HK-2 (cell line): Measurements from ENCODE around the gene ADD3.
"Not testable (repeated sequence)": the region's sequence is repeated elsewhere in the genome, so short reads cannot be mapped to it uniquely, and the experiment has no call there.

Experiments
- DNase-seq: peaks from one replicate; pipeline ENCODE4 v3.0.0-alpha.2; 2018; ENCODE audit not compliant: unreplicated experiment

The ADD3 gene

DNA sequence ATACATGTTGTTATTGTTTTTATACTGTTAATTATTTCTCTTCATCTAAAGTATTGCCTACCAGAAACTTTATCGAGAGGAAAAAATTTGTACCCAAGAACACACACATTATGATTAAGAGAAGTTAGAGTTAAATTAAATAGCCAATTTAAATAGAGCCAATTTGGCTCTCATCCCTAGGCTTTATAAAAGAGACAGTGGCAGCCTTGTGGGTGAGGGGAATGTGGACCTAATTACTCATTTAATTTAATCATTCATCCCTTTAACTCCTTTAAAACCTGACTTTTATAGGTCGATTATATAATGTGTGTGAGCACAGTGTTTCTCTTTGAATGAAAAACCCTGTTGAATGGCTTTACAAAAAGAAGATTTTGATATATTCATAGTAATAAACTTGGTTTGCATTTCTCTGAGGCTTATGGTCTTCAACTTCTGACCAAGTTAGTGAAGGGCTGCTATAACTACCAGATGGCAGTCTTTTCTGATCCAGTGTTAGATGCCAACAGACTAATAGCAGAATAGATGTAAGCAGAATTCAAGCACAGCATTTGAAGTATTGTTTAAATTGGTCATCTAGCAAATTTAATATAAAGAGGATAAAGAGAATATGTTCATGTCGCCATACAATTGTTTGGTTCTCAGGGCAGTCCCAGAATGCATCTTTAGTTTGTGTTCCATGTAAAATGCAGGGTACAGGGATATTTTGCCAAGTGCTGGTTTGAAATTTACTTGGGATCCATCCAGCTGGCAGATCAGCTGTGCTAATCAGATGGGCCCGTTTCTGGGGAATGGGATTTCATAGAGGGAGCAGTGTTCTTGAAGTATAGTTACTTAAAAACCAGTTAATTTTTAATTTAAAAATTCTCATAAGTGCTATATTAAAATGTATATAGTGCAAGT is 25.3 kb downstream of the ADD3 start:
- no peak for DNase-seq

DNA sequence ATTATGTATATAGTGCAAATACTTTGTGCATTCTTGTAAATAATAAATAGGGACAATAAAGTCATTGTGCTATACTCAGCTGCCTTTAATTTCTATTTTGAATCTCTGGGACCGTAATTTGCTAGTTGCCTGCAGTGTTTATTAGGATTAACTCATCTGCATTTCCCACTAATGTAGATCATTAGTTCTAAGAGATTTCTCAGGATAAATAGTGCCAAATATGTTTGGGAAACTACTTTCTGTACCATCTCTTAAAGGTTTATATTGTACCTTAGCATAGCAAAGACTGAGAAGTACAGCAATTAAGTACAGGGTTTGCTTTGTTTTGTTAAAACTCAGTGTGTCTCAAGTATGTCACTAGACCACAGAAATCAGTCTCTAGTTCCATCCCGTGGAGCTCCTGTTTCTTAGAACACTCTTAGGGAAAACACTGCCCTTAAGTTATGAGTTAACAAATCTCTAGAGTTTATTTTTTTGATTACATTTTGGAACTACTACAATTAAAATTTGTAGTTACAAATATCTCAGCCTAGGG is 26.0 kb downstream of the ADD3 start:
- no peak for DNase-seq

DNA sequence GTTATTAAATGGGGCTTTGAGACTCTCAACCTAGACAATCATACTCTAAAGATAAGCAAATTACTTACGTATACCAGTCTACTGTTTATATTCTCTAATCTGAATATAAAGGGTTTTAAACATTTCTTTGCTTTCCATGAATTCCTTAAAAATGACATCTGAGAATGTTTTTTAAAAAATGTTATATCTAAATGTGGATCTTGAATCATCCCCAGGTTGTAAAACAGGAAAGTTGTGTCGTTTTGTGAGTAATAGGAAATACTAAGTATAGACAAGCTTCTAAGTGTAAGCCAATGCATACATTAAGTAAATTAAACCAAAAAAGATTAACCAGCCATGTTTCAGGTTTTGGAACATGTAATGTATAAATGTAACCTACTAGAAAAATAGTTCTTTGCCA is 26.8 kb downstream of the ADD3 start:
- no peak for DNase-seq

DNA sequence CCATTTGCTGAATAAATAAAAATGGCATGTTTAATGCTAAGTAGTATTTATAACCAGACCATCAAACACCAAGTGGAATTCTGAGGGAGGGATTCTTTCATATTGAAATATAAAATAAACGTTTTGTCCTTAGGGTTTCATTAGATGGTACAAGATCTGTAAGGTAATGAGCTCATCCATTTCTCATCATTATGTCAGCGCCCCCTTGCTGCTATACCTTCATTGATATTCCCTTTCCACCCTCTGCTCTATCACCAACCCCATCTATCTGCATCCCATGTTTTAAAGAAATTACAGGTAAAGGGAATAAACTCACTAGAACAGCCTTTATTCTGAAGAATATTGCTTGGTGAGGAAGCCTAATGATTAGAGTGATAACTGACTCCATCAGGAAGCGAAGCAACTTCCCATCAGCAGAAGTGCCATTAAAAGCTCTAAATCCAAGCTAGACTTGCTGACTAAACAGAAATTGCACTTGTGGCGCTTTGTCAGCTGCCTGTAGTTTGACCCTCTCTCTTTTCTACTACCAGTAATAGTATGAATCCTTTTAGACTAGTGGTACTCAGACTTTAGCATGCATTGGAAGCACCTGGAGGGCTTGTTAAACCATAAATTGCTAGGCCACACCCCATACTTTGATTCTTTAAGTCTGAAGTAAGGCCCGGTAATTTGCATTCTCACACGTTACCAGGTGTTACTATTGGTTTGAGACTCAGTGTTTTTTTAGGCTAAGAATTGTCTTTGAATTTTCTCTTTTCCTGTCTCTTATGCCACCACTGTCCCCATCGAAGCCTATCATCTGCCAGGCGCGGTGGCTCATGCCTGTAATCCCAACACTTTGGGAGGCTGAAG is 27.5 kb downstream of the ADD3 start:
- DNase-seq, result no peak

DNA sequence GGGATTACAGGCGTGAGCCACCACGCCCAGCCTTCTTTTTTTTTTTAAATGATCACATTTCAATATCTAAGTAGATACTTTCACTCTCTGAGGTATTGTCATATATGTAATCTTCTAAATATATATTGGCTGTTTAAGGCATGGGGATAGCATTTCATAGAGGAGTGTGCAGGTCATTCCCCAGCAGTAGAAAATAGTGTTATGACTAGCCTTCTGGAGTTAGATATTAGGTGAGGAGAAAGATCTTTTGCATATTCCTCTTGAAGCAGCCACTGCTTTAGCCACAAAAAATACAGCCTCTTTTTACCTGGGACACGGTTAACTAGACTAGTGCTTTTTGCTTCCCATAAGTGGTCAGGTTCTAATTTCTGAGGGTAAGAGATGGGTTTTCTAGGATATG is 28.9 kb downstream of the ADD3 start:
- DNase-seq, result no peak

DNA sequence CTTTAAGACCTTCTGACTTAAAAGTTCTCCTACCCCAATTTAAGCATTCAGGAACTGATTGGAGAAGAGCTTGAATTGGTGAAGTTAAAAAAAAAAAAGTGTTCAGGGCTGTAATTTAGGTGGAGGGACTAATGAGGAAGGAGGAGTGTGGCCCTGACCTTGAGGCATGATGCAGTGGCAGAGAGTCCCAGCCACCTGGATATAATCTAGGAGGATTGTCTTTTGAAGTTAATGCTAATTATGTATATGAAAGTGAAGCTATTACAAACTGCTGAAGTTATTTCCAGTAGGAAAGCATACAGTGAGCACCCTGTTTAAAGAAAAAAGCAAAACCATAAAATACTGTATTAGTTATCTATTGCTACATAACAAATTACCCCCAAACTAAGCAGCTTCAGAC is 31.5 kb downstream of the ADD3 start:
- no peak for DNase-seq

DNA sequence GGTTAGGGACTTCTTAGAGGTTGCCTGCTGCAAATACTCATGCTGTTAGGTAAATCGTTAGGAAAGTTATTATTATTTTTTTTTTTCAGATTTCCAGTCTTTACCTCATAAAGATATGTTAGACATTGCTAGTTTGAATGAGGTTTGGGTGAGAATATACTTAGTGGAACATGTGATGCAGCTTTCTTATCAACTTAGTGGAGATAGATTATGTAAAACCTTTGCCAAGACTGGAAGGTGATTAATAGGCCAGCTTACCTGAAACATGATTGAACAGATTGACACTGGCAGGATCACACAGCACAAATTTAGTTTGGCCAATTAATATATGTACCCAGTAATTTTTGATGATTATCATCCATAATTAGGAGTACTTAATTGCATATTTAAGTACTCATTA is 32.3 kb downstream of the ADD3 start:
- DNase-seq, result no peak

DNA sequence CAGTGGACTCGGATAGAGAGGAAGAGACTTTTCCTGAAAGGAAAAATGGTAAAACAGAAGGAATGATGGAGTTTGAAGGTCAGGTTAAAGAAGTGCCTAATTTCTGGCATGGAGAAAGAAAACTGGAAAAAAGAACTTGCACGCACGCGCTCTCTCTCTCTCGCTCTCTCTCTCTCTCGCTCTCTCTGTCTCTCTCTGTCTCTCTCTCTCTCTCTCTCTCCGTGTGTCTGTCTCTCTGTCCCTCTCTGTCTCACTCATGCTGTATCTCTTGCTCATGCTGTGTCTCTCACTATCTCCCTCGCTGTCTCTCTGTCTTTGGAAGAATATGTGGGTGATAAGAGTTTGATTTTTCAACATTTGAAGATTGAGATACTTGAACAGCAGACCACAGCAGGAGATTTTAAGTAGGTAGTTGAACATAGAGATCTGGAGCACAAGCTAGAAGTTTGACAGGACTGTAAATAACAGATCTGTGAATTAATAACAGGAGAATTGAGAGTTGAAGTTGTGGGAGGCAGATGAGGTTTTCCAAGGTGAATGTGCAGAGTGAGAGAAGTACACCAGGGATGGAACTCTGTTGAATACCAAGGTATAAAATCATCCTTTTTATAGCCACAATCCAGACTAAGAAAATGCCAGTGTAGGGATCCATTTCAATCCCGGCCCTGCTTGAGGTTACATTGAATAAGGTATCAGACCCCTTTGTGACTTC is 33.1 kb downstream of the ADD3 start:
- peak; percentile 24 for DNase-seq

DNA sequence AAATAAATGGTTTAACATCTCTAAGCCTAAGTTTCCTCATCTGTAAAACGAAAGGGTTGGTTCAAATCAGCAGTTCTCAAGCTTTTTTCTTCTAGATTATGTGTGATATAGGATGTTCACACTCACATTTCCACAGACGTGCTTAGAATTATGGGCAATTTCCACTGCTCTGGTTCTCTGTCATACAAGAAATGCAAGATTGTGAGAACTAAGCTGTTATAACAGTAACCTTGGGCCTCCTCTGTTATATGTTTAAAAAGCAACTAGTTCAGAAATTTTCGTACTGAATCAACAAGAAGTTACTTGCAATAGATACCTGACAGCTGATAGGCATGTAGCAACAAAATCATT is 33.7 kb downstream of the ADD3 start:
- no peak for DNase-seq

DNA sequence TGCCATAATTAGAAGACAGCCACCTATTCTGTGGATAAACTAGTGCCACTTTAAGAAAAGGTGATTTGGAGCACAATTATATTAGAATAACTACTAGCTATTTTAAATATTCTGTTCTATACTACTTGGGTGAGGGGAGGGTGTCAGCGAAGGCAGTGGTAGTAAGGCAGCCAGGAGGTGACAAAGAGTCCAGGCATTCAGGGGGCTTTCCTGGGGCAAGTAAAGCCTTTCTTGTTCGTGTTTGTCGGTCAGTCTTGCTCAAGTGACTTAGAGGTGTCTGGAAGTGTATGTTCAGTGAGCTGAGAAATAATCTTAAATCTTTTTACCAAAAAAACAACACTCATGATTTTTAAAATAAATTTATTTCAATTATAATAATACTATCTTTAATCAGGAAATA is 34.4 kb downstream of the ADD3 start:
- DNase-seq, result peak; percentile 71

DNA sequence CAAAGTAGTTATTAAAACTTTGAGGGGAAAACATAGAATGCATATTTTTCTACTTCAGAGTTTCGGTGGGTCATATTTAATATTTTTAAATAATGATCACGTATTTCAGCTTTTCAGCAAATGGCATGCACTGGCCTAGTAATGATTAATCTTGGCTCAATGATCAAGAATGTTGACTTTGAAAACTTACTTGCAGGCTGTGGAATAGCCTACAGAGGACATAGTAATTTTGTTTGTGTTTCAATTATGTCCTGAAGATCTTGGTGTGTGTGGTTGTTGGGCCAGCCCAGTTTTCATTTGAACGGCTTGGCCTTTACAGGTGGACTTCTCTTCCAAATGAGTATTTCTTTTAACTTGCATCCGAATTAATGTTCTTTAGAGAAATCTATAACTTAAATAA is 35.1 kb downstream of the ADD3 start:
- no peak for DNase-seq

DNA sequence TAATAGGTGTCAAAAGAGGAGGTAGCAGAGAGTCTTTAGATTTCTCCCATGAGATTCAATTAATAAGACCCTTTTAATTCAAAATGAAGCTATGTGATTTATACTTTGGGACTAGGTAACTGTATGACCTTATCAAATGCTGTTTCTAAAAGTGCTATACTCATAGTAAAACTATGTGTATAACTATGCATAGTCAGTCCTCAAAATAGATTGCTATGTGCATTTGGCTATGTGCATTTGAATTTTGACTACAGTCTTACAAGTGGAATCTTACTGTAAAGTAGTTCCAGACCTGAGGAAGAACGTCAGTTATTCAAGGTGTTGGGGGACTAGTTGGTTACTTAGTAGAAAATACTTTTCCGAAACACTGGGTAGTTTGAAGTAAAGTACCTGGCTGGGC is 36.9 kb downstream of the ADD3 start:
- DNase-seq, result no peak

DNA sequence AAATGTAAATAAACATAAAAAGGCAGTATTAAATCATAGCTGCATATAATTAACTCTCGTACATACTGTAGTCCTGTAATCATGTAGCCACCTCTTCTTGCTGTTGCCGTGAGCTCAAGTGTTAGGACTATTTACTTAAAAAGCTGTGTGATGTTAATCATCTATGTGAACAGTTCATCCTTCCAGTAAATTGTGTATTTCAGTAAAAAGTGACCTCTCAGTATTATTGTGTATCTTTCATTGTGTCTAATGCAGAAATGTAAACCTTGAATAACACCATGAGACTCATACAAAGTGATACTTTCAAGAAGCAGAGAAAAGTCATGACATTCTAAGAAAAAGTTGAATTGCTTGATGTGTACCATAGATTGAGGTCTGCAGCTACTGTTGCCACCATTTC is 38.0 kb downstream of the ADD3 start:
- no peak for DNase-seq

DNA sequence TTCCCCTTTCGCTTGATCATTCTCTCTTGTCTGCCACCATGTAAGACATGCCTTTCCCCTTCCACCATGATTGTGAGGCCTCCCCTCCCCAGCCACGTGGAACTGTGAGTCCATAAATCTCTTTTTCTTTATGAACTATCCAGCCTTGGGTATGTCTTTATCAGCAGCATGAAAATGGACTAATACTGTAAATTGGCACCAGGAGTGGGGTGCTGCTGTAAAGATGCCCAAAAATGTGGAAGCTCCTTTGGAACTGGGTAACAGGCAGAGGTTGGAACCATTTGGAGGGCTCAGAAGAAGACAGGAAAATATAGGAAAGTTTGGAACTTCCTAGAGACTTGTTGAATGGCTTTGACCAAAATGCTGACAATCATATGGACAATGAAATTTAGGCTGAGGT is 40.4 kb downstream of the ADD3 start:
- DNase-seq, result not testable (repeated sequence)

DNA sequence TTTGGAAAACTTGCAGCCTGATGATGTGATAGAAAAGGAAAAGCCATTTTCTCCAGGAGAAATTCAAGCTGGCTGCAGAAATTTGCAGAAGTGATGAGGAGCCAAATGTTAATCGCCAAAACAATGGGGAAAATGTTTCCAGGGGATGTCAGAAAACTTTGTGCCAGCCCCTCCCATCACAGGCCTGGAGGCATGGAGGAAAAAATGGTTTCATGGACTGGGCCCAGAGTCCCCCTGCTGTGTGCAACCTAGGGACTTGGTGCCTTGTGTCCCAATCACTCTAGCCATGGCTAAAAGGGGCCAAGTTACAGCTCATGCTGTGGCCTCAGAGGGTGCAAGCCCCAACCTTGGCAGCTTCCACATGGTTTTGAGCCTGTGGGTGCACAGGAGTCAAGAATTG is 41.0 kb downstream of the ADD3 start:
- DNase-seq, result no peak

DNA sequence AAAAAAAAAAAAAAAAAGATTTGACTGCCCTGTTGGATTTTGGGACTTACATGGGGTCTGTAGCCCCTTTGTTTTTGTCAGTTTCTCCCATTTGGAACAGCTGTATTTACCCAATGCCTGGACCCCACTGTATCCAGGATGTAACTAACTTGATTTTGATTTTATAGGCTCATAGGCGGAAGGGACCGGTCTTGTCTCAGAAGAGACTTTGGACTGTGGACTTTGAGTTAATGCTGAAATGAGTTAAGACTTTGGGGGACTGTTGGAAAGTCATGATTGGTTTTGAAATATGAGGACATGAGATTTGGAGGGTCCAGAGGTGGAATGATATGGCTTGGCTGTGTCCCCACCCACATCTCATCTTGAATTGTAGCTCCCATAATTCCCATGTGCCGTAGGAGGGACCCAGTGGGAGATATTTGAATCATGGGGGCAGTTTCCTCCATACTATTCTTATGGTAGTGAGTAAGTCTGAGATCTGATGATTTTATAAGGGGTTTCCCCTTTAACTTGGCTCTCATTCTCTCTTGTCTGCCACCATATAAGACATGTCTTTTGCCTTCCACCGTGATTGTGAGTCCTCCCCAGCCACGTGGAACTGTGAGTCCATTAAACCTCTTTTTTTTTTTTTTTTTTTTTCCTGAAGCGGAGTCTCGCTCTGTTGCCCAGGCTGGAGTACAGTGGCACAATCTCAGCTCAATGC is 42.3 kb downstream of the ADD3 start:
- not testable (repeated sequence) for DNase-seq

DNA sequence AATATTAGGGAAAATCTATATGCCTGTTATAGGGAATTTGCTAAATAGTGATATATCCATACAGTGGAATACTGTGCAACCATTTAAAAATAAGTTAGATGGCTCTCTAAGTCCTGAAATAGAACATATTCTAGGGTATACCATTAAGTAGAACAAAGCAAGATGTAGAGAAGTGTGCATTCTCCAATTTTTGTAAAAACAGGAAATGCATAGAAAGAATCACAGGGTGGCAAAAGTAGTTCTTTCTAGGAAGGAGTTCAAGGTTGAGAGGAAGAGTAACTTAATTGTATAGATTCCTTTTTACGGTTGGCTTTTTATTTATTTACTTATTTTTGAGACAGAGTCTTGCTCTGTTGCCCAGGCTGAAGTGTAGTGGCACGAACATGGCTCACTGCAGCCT is 43.7 kb downstream of the ADD3 start:
- DNase-seq, result no peak

DNA sequence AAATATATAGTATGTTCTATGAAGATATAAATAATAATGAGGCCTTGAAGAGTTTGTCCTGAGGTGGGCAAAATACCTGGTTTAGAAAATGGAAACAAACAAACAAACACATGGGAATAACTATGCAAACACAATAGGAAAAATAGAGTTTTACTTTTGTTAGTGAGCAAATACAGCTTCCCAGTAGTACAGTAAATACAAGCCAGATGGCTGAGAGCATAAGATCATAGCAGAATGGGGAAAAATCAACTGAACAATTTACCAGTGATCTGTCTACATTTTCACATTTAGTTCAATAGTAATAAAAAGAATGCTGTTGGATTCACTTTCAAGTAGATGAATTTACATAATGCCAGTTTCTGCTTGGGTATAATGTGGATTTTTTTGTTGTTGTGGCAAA is 45.1 kb downstream of the ADD3 start:
- DNase-seq, result no peak

DNA sequence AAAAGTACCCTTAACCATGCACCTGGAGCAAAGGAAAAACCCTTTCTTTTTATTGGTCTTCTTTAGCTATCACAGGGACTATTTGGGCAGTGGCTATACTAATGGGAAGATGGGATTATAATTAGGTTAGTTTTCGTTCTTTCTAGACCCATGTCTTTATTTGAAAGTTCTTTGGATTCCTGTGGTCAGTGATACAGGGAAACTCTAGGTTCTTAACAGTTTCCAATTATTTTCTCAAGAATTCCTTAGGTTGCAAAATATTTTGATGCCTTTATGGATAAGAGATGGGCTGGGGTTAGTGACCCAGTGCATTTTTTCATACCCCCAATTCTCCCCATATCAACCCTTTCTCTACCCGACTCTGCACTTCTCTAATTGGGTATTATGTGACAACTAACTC is 49.0 kb downstream of the ADD3 start:
- DNase-seq, result no peak

DNA sequence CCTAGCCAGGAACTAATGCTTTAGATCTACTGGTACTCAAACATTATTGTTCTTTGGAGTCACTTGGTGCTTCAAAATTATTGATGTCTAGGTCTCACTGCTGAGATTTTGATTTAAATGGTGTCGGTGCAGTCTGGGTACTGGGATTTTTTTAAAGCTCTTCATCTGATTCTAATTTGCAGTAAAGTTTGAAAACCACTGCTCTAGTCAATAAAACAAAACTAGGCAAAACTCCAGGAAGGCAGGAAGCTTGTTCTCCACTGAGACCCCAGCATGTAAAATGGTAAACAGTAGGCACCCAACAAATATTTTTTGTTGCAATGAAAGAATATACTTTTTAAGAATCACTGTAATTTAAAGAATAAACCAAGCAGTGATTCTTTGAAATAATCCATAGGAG is 49.7 kb downstream of the ADD3 start:
- DNase-seq, result no peak

DNA sequence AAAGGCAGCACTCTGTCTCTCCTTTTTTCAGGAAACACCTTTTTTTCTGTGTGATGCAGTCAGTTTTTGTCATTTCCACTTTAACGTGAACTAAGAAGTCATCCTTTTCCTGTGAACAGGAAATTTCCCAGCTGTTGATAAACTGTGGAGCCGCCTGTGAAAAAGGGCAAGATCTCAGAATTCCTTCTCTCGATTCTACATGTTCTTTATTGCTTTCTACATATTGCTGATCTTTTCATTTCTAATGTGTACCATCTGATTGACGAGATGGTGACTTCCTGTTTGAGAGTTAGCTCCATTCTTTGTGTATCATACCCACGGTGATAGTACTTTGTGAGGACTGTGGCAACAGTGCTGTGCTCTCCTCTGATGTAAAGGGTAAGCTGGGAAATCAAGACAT is 50.4 kb downstream of the ADD3 start:
- DNase-seq, result no peak

DNA sequence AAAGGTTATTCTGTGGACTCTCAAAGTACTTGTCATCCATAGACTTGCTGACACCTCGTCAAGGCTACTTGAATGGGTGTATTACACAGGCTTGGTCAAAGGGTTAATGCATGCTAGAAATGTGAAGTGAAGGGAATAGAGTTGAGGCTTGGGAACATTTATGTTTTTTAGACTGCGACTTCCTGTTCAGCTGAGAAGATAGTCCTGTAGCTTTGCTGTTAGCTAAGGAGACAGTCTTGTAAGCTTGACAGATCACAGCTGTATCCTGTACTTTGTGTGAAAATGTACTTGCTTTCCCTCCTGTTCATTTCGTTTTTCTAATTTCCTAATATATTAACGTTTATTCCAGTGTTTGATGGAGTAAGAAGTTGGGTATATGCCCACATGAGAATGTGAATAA is 52.1 kb downstream of the ADD3 start:
- DNase-seq, result no peak
